HepG2 (cell line): ENCODE measurements around the gene TMEM170B. TPM values are rescaled to one million over a fixed set of nuclear protein-coding genes. Genes with fewer than 3 reads are reported as not detected.

Source experiments
- CAMTA2 ChIP-seq: sonication (generic); formaldehyde crosslinking; IDR thresholded peaks from 2 replicates; pipeline ENCODE4 v1.4.0; 2020; ENCODE audit warnings: mild to moderate bottlenecking, missing genetic modification reagents, borderline replicate concordance
- MXI1 ChIP-seq: IDR thresholded peaks from 3 replicates; pipeline ENCODE4 v1.6.1; 2012; ENCODE audit warnings: low read depth, low read length, inconsistent platforms, borderline replicate concordance
- NAIF1 ChIP-seq: sonication (generic); formaldehyde crosslinking; IDR thresholded peaks from 2 replicates; pipeline ENCODE4 v1.5.0; 2020; ENCODE audit warnings: mild to moderate bottlenecking, missing genetic modification reagents, borderline replicate concordance
- RFX3 ChIP-seq: IDR thresholded peaks from 2 replicates; pipeline ENCODE4 v1.6.1; 2016; ENCODE audit warnings: missing biosample characterization, missing genetic modification reagents
- SRSF1 ChIP-seq: fragments of 200-400 bp; formaldehyde crosslinking; optimal IDR thresholded peaks from 2 replicates; pipeline ENCODE3; 2017; ENCODE audit warnings: mild to moderate bottlenecking, low read depth, low read length, moderate library complexity
- TGIF2 ChIP-seq: IDR thresholded peaks from 2 replicates; pipeline ENCODE4 v1.6.1; 2016; ENCODE audit warnings: control low read depth, missing compliant biosample characterization
- TMF1 ChIP-seq: sonication (generic); formaldehyde crosslinking; IDR thresholded peaks from 2 replicates; pipeline ENCODE4 v1.8.1; 2022; ENCODE audit warnings: low read depth, missing genetic modification reagents
- ZFP37 ChIP-seq: sonication (generic); formaldehyde crosslinking; IDR thresholded peaks from 2 replicates; pipeline ENCODE4 v1.4.0; 2020; ENCODE audit warnings: missing genetic modification reagents, borderline replicate concordance
- ZNF225 ChIP-seq: sonication (generic); formaldehyde crosslinking; IDR thresholded peaks from 2 replicates; pipeline ENCODE4 v1.4.0; 2020; ENCODE audit warnings: mild to moderate bottlenecking, missing genetic modification reagents
- ZNF430 ChIP-seq: sonication (generic); formaldehyde crosslinking; IDR thresholded peaks from 2 replicates; pipeline ENCODE4 v1.9.0; 2021; ENCODE audit warnings: mild to moderate bottlenecking, missing genetic modification reagents
- ZNF558 ChIP-seq: sonication (generic); formaldehyde crosslinking; IDR thresholded peaks from 2 replicates; pipeline ENCODE4 v1.9.0; 2022; ENCODE audit warnings: mild to moderate bottlenecking, missing genetic modification reagents, borderline replicate concordance
- ZNF614 ChIP-seq: IDR thresholded peaks from 2 replicates; pipeline ENCODE4 v1.6.1; 2018; ENCODE audit warnings: missing biosample characterization, missing genetic modification reagents, inconsistent platforms, borderline replicate concordance
- ZNF644 ChIP-seq: IDR thresholded peaks from 2 replicates; pipeline ENCODE4 v1.6.1; 2016; ENCODE audit warnings: low read depth
- polyA plus RNA-seq, 8 experiments: library from polyadenylated mRNA; depleted of rRNA in 3 of 8; stranded (reverse) in 7 of 8; unstranded in 1 of 8; fragments of >200 nt; fragmentation: Illumina TruSeq in 4 of 8; extraction: Trizol in 4 of 8; gene quantifications; 2 replicates each; pipeline versions ENCODE4 v1.2.1 to v1.2.3, GENCODE V29; 2011 to 2016; ENCODE audit warnings: low read depth in 4 of 8, missing spikeins in 1 of 8, mixed read lengths in 1 of 8; ENCODE audit not compliant: insufficient read depth in 1 of 8
- total RNA-seq, 5 experiments: library from RNA; depleted of rRNA; stranded (reverse); fragments of >200 nt; fragmentation: Illumina TruSeq; extraction: Trizol; gene quantifications; 2 replicates each; pipeline ENCODE4 v1.2.3, GENCODE V29; 2016; ENCODE audit warnings: low read depth in 1 of 5
- TF ChIP-seq, protein P1 (sequence below): sonication (generic); formaldehyde crosslinking; IDR thresholded peaks from 2 replicates; pipeline ENCODE4 v1.4.0; 2020; ENCODE audit warnings: missing genetic modification reagents
- TF ChIP-seq, protein P2 (sequence below): IDR thresholded peaks from 2 replicates; pipeline ENCODE4 v1.6.1; 2018; ENCODE audit warnings: missing genetic modification reagents, mild to moderate bottlenecking, missing compliant biosample characterization
- TF ChIP-seq, protein P3 (sequence below): sonication (generic); formaldehyde crosslinking; IDR thresholded peaks from 2 replicates; pipeline ENCODE4 v1.4.0; 2020; ENCODE audit warnings: missing genetic modification reagents
- TF ChIP-seq, protein P4 (sequence below): sonication (generic); formaldehyde crosslinking; IDR thresholded peaks from 2 replicates; pipeline ENCODE4 v1.8.0; 2022; ENCODE audit warnings: missing genetic modification reagents, mild to moderate bottlenecking, inconsistent platforms, borderline replicate concordance
- TF ChIP-seq, protein P5 (sequence below): sonication (generic); formaldehyde crosslinking; IDR thresholded peaks from 2 replicates; pipeline ENCODE4 v1.4.0; 2020; ENCODE audit warnings: missing genetic modification reagents

The TMEM170B gene
- total and polyA plus RNA-seq, 2 of the 13 experiments (the other 11 are each of a cell fraction or from before 2014, with no cell fraction given): 3.3 to 9.4 TPM

DNA sequence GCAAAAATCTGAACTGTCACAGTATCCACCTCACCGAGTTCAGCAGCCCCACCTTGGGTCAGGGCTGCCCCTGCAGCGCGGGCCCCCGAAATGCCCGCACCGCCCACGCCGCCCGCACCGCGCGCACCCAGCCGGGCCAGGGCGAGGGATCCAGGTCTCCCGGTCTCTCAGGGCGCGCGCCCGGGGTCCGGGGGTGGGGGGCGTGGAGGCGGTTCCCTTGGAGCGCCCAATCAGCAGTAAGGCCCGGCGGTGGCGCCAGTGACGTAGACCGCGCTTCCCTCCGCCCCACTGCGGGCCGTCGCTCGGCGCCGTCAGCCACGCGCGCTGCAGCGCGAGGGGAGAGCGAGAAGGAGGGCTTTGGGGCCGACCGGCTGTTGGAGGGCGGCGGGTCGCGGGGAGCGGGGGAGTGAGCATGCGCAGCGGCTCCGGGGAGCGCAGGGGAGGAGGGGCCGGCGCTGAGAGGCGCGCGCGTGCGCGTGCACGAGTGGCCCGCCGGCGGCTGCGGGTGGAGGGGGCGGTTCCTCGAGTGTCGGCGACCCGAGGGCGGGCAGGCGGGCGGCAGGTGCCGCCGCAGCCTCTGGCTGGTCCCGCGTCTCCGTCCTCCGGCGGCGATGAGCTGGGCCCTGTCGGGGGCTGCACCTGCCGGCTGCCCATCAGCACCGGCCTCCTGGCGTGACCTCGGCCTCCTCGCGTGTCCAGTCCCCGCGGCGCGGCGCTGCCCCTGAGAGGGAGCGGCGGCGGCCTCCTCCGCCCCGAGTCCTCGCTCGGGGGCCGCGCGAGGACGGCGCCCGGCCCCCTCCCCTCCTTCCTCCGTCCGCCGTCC lies at the start of gene TMEM170B (continued):
- TF ChIP-seq ZNF614 (CRISPR knock-in tag): peak; percentile 50; the same call in 1 of the 2 replicates
- peak; percentile 77 for TF ChIP-seq TMF1 (CRISPR knock-in tag)
- no peak for TF ChIP-seq SRSF1
- 0 out of 2 replicates have a peak, but pooled peaks have one; percentile 32 for TF ChIP-seq TGIF2
- TF ChIP-seq MXI1: peak; percentile 74; the same call in 1 of the 3 replicates
- no peak for TF ChIP-seq NAIF1 (CRISPR knock-in tag)
- TF ChIP-seq ZFP37 (CRISPR knock-in tag): no peak
- TF ChIP-seq RFX3 (CRISPR knock-in tag): no peak
- no peak for TF ChIP-seq ZNF225
- TF ChIP-seq, protein P1, sequence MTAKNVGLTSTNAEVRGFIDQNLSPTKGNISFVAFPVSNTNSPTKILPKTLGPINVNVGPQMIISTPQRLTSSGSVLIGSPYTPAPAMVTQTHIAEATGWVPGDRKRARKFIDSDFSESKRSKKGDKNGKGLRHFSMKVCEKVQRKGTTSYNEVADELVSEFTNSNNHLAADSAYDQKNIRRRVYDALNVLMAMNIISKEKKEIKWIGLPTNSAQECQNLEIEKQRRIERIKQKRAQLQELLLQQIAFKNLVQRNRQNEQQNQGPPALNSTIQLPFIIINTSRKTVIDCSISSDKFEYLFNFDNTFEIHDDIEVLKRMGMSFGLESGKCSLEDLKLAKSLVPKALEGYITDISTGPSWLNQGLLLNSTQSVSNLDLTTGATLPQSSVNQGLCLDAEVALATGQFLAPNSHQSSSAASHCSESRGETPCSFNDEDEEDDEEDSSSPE (CRISPR knock-in tag): peak; percentile 94
- TF ChIP-seq ZNF430 (CRISPR knock-in tag): no peak
- TF ChIP-seq ZNF558 (CRISPR knock-in tag): peak; percentile 38; the same call in 1 of the 2 replicates
- no peak for TF ChIP-seq ZNF644 (CRISPR knock-in tag)
- TF ChIP-seq, protein P2, sequence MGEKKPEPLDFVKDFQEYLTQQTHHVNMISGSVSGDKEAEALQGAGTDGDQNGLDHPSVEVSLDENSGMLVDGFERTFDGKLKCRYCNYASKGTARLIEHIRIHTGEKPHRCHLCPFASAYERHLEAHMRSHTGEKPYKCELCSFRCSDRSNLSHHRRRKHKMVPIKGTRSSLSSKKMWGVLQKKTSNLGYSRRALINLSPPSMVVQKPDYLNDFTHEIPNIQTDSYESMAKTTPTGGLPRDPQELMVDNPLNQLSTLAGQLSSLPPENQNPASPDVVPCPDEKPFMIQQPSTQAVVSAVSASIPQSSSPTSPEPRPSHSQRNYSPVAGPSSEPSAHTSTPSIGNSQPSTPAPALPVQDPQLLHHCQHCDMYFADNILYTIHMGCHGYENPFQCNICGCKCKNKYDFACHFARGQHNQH (CRISPR knock-in tag): peak; percentile 0
- TF ChIP-seq, protein P3, sequence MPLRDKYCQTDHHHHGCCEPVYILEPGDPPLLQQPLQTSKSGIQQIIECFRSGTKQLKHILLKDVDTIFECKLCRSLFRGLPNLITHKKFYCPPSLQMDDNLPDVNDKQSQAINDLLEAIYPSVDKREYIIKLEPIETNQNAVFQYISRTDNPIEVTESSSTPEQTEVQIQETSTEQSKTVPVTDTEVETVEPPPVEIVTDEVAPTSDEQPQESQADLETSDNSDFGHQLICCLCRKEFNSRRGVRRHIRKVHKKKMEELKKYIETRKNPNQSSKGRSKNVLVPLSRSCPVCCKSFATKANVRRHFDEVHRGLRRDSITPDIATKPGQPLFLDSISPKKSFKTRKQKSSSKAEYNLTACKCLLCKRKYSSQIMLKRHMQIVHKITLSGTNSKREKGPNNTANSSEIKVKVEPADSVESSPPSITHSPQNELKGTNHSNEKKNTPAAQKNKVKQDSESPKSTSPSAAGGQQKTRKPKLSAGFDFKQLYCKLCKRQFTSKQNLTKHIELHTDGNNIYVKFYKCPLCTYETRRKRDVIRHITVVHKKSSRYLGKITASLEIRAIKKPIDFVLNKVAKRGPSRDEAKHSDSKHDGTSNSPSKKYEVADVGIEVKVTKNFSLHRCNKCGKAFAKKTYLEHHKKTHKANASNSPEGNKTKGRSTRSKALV (CRISPR knock-in tag): no peak; the same call in 1 of the 2 replicates
- TF ChIP-seq, protein P4, sequence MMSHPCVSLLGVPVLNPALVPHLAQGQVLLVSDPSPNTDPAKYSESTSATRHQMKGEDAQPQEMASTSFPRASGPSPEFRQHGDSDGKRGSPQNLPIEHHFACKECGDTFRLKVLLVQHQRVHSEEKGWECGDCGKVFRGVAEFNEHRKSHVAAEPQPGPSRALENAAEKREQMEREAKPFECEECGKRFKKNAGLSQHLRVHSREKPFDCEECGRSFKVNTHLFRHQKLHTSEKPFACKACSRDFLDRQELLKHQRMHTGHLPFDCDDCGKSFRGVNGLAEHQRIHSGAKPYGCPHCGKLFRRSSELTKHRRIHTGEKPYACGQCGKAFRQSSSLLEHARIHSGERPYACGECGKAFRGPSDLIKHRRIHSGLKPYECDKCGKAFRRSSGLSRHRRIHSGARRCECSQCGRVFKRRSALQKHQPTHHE (CRISPR knock-in tag): peak; percentile 77; the same call in 1 of the 2 replicates
- TF ChIP-seq, protein P5, sequence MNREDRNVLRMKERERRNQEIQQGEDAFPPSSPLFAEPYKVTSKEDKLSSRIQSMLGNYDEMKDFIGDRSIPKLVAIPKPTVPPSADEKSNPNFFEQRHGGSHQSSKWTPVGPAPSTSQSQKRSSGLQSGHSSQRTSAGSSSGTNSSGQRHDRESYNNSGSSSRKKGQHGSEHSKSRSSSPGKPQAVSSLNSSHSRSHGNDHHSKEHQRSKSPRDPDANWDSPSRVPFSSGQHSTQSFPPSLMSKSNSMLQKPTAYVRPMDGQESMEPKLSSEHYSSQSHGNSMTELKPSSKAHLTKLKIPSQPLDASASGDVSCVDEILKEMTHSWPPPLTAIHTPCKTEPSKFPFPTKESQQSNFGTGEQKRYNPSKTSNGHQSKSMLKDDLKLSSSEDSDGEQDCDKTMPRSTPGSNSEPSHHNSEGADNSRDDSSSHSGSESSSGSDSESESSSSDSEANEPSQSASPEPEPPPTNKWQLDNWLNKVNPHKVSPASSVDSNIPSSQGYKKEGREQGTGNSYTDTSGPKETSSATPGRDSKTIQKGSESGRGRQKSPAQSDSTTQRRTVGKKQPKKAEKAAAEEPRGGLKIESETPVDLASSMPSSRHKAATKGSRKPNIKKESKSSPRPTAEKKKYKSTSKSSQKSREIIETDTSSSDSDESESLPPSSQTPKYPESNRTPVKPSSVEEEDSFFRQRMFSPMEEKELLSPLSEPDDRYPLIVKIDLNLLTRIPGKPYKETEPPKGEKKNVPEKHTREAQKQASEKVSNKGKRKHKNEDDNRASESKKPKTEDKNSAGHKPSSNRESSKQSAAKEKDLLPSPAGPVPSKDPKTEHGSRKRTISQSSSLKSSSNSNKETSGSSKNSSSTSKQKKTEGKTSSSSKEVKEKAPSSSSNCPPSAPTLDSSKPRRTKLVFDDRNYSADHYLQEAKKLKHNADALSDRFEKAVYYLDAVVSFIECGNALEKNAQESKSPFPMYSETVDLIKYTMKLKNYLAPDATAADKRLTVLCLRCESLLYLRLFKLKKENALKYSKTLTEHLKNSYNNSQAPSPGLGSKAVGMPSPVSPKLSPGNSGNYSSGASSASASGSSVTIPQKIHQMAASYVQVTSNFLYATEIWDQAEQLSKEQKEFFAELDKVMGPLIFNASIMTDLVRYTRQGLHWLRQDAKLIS (CRISPR knock-in tag): no peak
- no peak for TF ChIP-seq CAMTA2 (CRISPR knock-in tag)
